Activated CD8-positive, alpha-beta T cell treated with anti-CD3 and anti-CD28 coated beads for 36 hours (primary cell): Measurements from ENCODE around the gene OR1I1. TPM values are rescaled to one million over a fixed set of nuclear protein-coding genes. Genes with fewer than 3 reads are reported as not detected.
"Not testable (repeated sequence)": the region's sequence is repeated elsewhere in the genome, so short reads cannot be mapped to it uniquely, and the experiment has no call there.

Source experiments
- ATAC-seq: fragments of 200-7000 bp; cut with Tn5 transposase; one replicate; pipeline ENCODE4 v1.10.0; 2021; ENCODE audit warnings: mild to moderate bottlenecking, moderate library complexity
- CTCF ChIA-PET: fragments of 350-600 bp; sonication (Branson Sonifier 250); formaldehyde crosslinking; loops from one replicate; lab custom pipeline; 2021; ENCODE audit warnings: antibody characterized with exemption; lab: Charles Lee
- POLR2A ChIA-PET: fragments of 350-600 bp; sonication (Branson Sonifier 250); formaldehyde crosslinking; loops from one replicate; lab custom pipeline; 2021; ENCODE audit warnings: antibody characterized with exemption; lab: Charles Lee
- DNase-seq: peaks from one replicate; pipeline ENCODE4 v3.0.0-alpha.2; 2020
- H3K27ac Mint-ChIP-seq: one replicate; pipeline ENCODE4 v1.8.0; 2021; ENCODE audit warnings: mild to moderate bottlenecking, mixed read lengths
- H3K27me3 Mint-ChIP-seq: one replicate; pipeline ENCODE4 v1.8.0; 2021; ENCODE audit warnings: mixed read lengths
- H3K36me3 Mint-ChIP-seq: one replicate; pipeline ENCODE4 v1.8.0; 2021; ENCODE audit warnings: low read depth, mixed read lengths
- H3K4me1 Mint-ChIP-seq: one replicate; pipeline ENCODE4 v1.8.0; 2021; ENCODE audit warnings: low read depth, mixed read lengths
- H3K4me3 Mint-ChIP-seq: one replicate; pipeline ENCODE4 v1.8.0; 2021; ENCODE audit warnings: mild to moderate bottlenecking, moderate library complexity, mixed read lengths
- H3K9me3 Mint-ChIP-seq: one replicate; pipeline ENCODE4 v1.8.0; 2021; ENCODE audit warnings: mixed read lengths
- intact Hi-C: fragments of 100-400 bp; cut with micrococcal nuclease; formaldehyde crosslinking; loops from one replicate; pipeline ENCODE4 v1.10.0; 2022
- total RNA-seq, 2 experiments: library from RNA; stranded (reverse); gene quantifications; one replicate each; pipeline ENCODE4 v1.2.3, GENCODE V29; 2021
- TF ChIP-seq, protein P1 (sequence below): fragments of 200-600 bp; IDR thresholded peaks from one replicate; pipeline ENCODE4 v1.8.0; 2022; ENCODE audit warnings: antibody characterized with exemption, mild to moderate bottlenecking

OR1I1 gene
- total RNA-seq, 2 experiments from 2014 or later: not detected

GRCh38 chr19:15074371-15074770, 7.6 kb upstream of the OR1I1 start:
- no peaks in the 10 kb centered on the region for H3K36me3 Mint-ChIP-seq
- H3K4me1 Mint-ChIP-seq: no peaks in the 10 kb centered on the region
- CTCF ChIA-PET: no interaction called here
- H3K27me3 Mint-ChIP-seq: peaks cover 6% of the 10 kb centered on the region
- no peak overlapping the region for H3K4me3 Mint-ChIP-seq
- no peak overlapping the region for H3K27ac Mint-ChIP-seq
- intact Hi-C loops: no loop called here
- DNase-seq (no peak), ATAC-seq (no peak)
- TF ChIP-seq, protein P1, sequence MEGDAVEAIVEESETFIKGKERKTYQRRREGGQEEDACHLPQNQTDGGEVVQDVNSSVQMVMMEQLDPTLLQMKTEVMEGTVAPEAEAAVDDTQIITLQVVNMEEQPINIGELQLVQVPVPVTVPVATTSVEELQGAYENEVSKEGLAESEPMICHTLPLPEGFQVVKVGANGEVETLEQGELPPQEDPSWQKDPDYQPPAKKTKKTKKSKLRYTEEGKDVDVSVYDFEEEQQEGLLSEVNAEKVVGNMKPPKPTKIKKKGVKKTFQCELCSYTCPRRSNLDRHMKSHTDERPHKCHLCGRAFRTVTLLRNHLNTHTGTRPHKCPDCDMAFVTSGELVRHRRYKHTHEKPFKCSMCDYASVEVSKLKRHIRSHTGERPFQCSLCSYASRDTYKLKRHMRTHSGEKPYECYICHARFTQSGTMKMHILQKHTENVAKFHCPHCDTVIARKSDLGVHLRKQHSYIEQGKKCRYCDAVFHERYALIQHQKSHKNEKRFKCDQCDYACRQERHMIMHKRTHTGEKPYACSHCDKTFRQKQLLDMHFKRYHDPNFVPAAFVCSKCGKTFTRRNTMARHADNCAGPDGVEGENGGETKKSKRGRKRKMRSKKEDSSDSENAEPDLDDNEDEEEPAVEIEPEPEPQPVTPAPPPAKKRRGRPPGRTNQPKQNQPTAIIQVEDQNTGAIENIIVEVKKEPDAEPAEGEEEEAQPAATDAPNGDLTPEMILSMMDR: no peak
- POLR2A ChIA-PET: no interaction called here
- H3K9me3 Mint-ChIP-seq: no peaks in the 10 kb centered on the region

DNA sequence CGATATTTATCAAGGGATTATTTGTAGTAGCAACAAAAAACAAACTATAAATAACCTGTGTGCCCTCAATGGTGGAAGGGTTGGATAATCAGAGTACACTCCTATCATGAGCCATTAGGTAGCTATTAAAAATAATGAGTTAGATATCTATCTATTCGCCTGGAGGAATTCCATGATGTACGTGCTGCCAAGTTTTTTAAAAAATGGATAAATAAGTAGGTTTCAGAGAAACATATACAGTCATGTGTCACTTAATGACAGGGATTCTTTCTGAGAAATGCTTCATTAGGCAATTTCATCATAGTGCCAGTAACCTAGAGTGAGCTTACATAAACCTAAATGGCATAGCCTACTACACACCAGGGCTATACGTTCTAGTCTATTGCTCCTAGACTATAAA, 6.2 kb upstream of the OR1I1 start:
- ATAC-seq: no peak
- intact Hi-C loops: no loop called here

DNA sequence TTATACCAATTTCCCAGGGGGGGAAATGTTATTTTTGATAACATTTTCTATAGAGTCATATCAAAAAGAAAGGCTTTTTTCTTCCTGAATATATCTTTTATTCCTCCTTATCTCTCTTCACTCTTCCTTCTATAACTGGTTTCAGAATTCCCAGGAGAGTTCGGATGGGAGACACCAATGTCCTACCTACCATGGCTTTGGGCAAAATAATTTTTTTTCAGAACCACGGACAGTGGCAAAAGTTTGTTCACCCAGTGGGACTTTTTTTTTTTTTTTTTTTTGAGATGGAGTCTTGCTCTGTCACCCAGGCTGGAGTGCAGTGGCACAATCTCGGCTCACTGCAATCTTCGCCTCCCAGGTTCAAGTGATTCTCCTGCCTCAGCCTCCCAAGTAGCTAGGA, 2.0 kb upstream of the OR1I1 start:
- H3K4me3 Mint-ChIP-seq, H3K27ac Mint-ChIP-seq, H3K9me3 Mint-ChIP-seq, POLR2A ChIA-PET, H3K36me3 Mint-ChIP-seq, CTCF ChIA-PET, H3K27me3 Mint-ChIP-seq, H3K4me1 Mint-ChIP-seq, DNase-seq, ATAC-seq, intact Hi-C loops: not testable (repeated sequence)

More for the DNA sequence above, 6.2 kb upstream of the OR1I1 start:
- ChIA-PET POLR2A (no interaction called here), CTCF (no interaction called here)
- H3K9me3 Mint-ChIP-seq: no peaks in the 10 kb centered on the region
- H3K27me3 Mint-ChIP-seq: peaks cover 5% of the 10 kb centered on the region
- H3K36me3 Mint-ChIP-seq: no peaks in the 10 kb centered on the region
- no peak overlapping the region for H3K27ac Mint-ChIP-seq
- H3K4me1 Mint-ChIP-seq: no peaks in the 10 kb centered on the region
- TF ChIP-seq, protein P1: no peak
- no peak overlapping the region for H3K4me3 Mint-ChIP-seq
- no peak for DNase-seq

GRCh38 chr19:15087182-15087581, 5.2 kb downstream of the OR1I1 start:
- peaks cover 12% of the 10 kb centered on the region for H3K27me3 Mint-ChIP-seq
- H3K36me3 Mint-ChIP-seq: no peaks in the 10 kb centered on the region
- intact Hi-C loops: no loop called here
- H3K9me3 Mint-ChIP-seq: no peaks in the 10 kb centered on the region
- no peak overlapping the region for H3K4me3 Mint-ChIP-seq
- ChIA-PET CTCF (interaction anchor here (1.1 to 1.7 kb wide), 2 partner anchors 14 to 64 kb away, joined by 3 to 4 read pairs; no protein-coding TSS in a partner anchor), POLR2A (no interaction called here)
- TF ChIP-seq, protein P1: no peak
- peaks cover 2% of the 10 kb centered on the region for H3K4me1 Mint-ChIP-seq
- DNase-seq (no peak), ATAC-seq (no peak)
- H3K27ac Mint-ChIP-seq: no peak overlapping the region

DNA sequence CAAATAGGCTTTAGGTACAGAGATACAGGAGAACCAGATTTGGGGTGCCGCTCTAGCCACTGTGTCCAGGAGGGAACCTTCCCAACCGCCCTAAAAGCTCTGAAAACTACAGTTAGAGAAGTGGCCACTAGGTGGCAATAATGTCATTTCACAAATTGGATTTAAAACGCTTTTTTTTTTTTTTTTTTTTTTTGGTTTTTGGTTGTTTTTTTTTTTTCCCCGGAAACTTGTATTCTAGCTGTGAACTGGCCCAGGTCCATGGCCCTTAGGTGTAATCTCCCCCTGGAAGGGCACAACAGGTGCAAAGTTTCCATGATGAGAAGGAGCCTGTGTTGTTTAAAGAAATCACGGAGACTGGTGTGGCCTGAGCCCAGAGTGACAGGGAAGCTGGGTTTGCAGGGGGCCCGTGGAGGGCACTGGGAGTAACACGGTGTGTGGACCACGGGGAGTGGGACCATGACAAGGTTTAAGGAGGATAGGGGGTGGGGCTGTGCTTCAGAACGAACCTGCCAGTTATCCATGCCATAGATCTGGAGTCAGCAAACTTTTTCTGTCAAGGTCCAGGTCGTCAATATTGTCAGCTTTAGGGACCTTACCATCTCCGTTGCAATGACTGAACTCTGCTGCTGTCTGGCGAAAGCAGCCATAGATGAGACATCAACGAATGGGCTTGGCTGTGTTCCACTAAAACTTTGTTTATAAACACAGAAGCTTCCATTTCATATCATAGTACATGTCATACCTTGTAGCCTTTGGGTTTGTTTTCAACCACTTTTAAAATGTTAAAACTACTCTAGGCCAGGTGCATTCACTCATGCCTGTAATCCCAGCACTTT, 10.1 kb downstream of the OR1I1 start:
- POLR2A ChIA-PET: interaction anchor here (0.6 kb wide), 1 partner anchor 86 kb away, joined by 3 read pairs; no protein-coding TSS in a partner anchor
- CTCF ChIA-PET: interaction anchor here (0.8 to 5.7 kb wide), 19 partner anchors 8 to 327 kb away, joined by 3 to 66 read pairs (median 4); partner anchors contain the start of genes AKAP8L and SYDE1

More for the DNA sequence above, 10.1 kb downstream of the OR1I1 start:
- DNase-seq (peak; percentile 60), ATAC-seq (peak; percentile 60)
- intact Hi-C loops: loop anchor here (1.0 kb wide), 1 partner anchor 58 kb away; no protein-coding TSS in a partner anchor
- Mint-ChIP-seq H3K4me3 (no peak overlapping the region), H3K4me1 (peaks cover 4% of the 10 kb centered on the region), H3K36me3 (no peaks in the 10 kb centered on the region), H3K9me3 (no peaks in the 10 kb centered on the region), H3K27me3 (peaks cover 8% of the 10 kb centered on the region), H3K27ac (no peak overlapping the region)
- TF ChIP-seq, protein P1: peak; percentile 77
